HFF-Myc (cell line): ENCODE measurements around the gene TENM4.

Source experiments
- DNase-seq: peaks from one replicate; pipeline ENCODE4 v3.0.0-alpha.2; 2011; ENCODE audit warnings: low read depth; ENCODE audit errors: extremely low read depth
- H3K4me3 ChIP-seq: replicated peaks from 2 replicates; pipeline ENCODE4 v1.5.1; 2011; ENCODE audit warnings: low read depth, mild to moderate bottlenecking, control low read depth, low read length
- CTCF ChIP-seq: IDR thresholded peaks from 2 replicates; pipeline ENCODE4 v1.5.1; 2012; ENCODE audit warnings: mild to moderate bottlenecking, low read depth, low read length, control low read depth; ENCODE audit errors: missing control alignments

The TENM4 gene

GRCh38 chr11:79060081-79060953 lies 380.5 kb downstream of the TENM4 start:
- no peak for DNase-seq
- no peak overlapping the region for H3K4me3 ChIP-seq
- TF ChIP-seq CTCF, result no peak

GRCh38 chr11:79059141-79059540 lies 381.7 kb downstream of the TENM4 start:
- DNase-seq, result no peak
- TF ChIP-seq CTCF, result no peak

GRCh38 chr11:79055856-79056631 lies 384.8 kb downstream of the TENM4 start:
- peak; percentile 91 for DNase-seq
- peak; percentile 27 for TF ChIP-seq CTCF

More at GRCh38 chr11:79059141-79059540, 381.7 kb downstream of the TENM4 start:
- H3K4me3 ChIP-seq, result no peak overlapping the region

GRCh38 chr11:79054636-79055035 lies 386.2 kb downstream of the TENM4 start:
- DNase-seq, result no peak

More at GRCh38 chr11:79055856-79056631, 384.8 kb downstream of the TENM4 start:
- H3K4me3 ChIP-seq, result no peak overlapping the region

GRCh38 chr11:79052544-79052943 lies 388.3 kb downstream of the TENM4 start:
- DNase-seq, result no peak
- TF ChIP-seq CTCF, result peak; percentile 35
- no peak overlapping the region for H3K4me3 ChIP-seq

More at GRCh38 chr11:79054636-79055035, 386.2 kb downstream of the TENM4 start:
- H3K4me3 ChIP-seq, result no peak overlapping the region
- no peak for TF ChIP-seq CTCF

- DNase-seq, result no peak
- H3K4me3 ChIP-seq, result no peak overlapping the region
- TF ChIP-seq CTCF, result no peak
Measured at GRCh38 chr11:79050786-79051185, 390.0 kb downstream of the TENM4 start.
